Vagina (tissue), 2 donors: ENCODE measurements around the gene KIAA2012. TPM values are rescaled to one million over a fixed set of nuclear protein-coding genes. Genes with fewer than 3 reads are reported as not detected.

ENCODE experiments used
- DNase-seq, 2 donors: peaks; one replicate each; pipeline ENCODE4 v3.0.0-alpha.2; 2017; ENCODE audit errors: extremely low spot score in 2 of 2
- H3K27ac ChIP-seq: fragments of 200-600 bp; sonication (generic); one replicate; pipeline ENCODE4 v1.5.1; 2019
- H3K27me3 ChIP-seq: fragments of 200-600 bp; sonication (generic); one replicate; pipeline ENCODE4 v1.5.1; 2019
- H3K36me3 ChIP-seq, 2 donors: fragments of 200-600 bp; sonication (generic); one replicate each; pipeline ENCODE4 v1.5.1; 2017 to 2019
- H3K4me1 ChIP-seq: fragments of 200-600 bp; sonication (generic); one replicate; pipeline ENCODE4 v1.5.1; 2019
- H3K4me3 ChIP-seq, 2 donors: fragments of 200-600 bp; sonication (generic); 1 replicate in 1 of 2; 2 replicates in 1 of 2; pipeline ENCODE4 v1.5.1; 2016 to 2019
- H3K9me3 ChIP-seq: fragments of 200-600 bp; sonication (generic); one replicate; pipeline ENCODE4 v1.5.1; 2019
- POLR2A ChIP-seq, 2 donors: fragments of 450-650 bp; IDR thresholded peaks; one replicate each; pipeline ENCODE4 v1.6.1; 2017; ENCODE audit warnings: antibody characterized with exemption in 2 of 2, mild to moderate bottlenecking in 2 of 2, moderate library complexity in 2 of 2
- POLR2AphosphoS5 ChIP-seq, 2 donors: sonication (generic); formaldehyde crosslinking; IDR thresholded peaks; one replicate each; pipeline ENCODE4 v1.9.0; 2017; ENCODE audit warnings: antibody characterized with exemption in 2 of 2, mild to moderate bottlenecking in 2 of 2, low read depth in 1 of 2; ENCODE audit not compliant: insufficient read depth in 1 of 2
- intact Hi-C: fragments of 100-400 bp; cut with DNase I; formaldehyde crosslinking; loops from one replicate; pipeline ENCODE4 v1.15.1; 2023
- total RNA-seq: library from RNA; depleted of rRNA; stranded (reverse); fragments of >200 nt; gene quantifications from one replicate; pipeline ENCODE4 v1.2.3, GENCODE V29; 2016
- TF ChIP-seq, protein P1 (sequence below), 3 experiments: fragments of 450-650 bp in 2 of 3; fragments of 200-600 bp in 1 of 3; sonication (generic) in 1 of 3; IDR thresholded peaks; one replicate each; pipeline ENCODE4 v1.5.1; 2017 to 2019; ENCODE audit warnings: antibody characterized with exemption in 3 of 3, mild to moderate bottlenecking in 2 of 3, moderate library complexity in 2 of 3

The KIAA2012 gene
- total RNA-seq: not detected

DNA sequence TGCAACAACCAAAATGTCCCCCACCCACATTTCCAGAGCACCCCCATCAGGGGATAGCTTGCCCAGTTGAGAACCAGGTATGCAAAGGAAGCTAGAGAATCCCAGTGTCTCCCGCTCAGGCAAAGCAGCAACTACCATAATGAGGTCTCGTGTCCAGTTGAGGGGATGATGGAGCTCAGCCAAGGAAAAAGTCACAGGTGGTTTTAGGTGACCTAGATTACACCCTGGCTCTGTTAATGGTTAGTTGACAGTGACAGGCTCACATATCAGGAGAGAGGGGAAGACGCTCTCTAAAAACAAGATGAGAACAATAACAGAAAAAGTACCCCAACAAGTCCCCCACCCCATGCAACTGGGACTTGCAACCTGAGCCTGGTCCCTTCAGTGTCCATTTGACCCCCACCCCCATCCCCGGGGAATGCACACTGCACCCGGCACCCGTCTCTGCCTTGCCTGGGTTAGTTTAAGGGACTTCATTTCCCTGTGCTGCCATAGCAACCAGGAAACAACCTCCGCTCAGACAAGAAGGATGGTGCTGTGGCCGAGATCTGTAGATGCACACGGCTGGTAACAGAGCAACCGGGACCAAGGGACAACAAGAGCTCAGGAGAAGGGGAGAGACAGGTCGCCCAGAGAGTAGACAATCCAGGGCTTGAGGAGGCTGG, at the start of gene KIAA2012:
TSS of gene KIAA2012 (plus strand) at position 519 of the 665 bp plus-strand sequence. CDS start 373 bp downstream, outside the sequence.
- DNase-seq: no peak
- no peaks in the 10 kb centered on the region for H3K27me3 ChIP-seq
- H3K4me1 ChIP-seq: no peaks in the 10 kb centered on the region
- intact Hi-C loops: no loop called here
- no peak within 1 kb of the TSS for H3K4me3 ChIP-seq
- H3K27ac ChIP-seq: no peak within 1 kb of the TSS
- TF ChIP-seq, protein P1, sequence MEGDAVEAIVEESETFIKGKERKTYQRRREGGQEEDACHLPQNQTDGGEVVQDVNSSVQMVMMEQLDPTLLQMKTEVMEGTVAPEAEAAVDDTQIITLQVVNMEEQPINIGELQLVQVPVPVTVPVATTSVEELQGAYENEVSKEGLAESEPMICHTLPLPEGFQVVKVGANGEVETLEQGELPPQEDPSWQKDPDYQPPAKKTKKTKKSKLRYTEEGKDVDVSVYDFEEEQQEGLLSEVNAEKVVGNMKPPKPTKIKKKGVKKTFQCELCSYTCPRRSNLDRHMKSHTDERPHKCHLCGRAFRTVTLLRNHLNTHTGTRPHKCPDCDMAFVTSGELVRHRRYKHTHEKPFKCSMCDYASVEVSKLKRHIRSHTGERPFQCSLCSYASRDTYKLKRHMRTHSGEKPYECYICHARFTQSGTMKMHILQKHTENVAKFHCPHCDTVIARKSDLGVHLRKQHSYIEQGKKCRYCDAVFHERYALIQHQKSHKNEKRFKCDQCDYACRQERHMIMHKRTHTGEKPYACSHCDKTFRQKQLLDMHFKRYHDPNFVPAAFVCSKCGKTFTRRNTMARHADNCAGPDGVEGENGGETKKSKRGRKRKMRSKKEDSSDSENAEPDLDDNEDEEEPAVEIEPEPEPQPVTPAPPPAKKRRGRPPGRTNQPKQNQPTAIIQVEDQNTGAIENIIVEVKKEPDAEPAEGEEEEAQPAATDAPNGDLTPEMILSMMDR (IDR thresholded peaks at IDR 0.05): no peak
- TF ChIP-seq POLR2AphosphoS5 (IDR thresholded peaks at IDR 0.05; ENCODE audit: insufficient read depth in 1 of 2, low read depth in 1 of 2): no peak
- no peak for TF ChIP-seq POLR2A (IDR thresholded peaks at IDR 0.05)
- H3K36me3 ChIP-seq: no peaks in the 10 kb centered on the region
- H3K9me3 ChIP-seq: no peaks in the 10 kb centered on the region

- H3K27me3 ChIP-seq: no peaks in the 10 kb centered on the region
- intact Hi-C loops: no loop called here
- no peak overlapping the region for H3K4me3 ChIP-seq
- no peaks in the 10 kb centered on the region for H3K4me1 ChIP-seq
- no peaks in the 10 kb centered on the region for H3K36me3 ChIP-seq
- TF ChIP-seq POLR2A (IDR thresholded peaks at IDR 0.05) (no peak), POLR2AphosphoS5 (IDR thresholded peaks at IDR 0.05; ENCODE audit: insufficient read depth in 1 of 2, low read depth in 1 of 2) (no peak)
- TF ChIP-seq, protein P1 (IDR thresholded peaks at IDR 0.05): no peak
- H3K9me3 ChIP-seq: no peaks in the 10 kb centered on the region
- no peak for DNase-seq
- H3K27ac ChIP-seq: no peak overlapping the region
Observed at GRCh38 chr2:202023904-202024266, 49.2 kb upstream of the KIAA2012 start.

DNA sequence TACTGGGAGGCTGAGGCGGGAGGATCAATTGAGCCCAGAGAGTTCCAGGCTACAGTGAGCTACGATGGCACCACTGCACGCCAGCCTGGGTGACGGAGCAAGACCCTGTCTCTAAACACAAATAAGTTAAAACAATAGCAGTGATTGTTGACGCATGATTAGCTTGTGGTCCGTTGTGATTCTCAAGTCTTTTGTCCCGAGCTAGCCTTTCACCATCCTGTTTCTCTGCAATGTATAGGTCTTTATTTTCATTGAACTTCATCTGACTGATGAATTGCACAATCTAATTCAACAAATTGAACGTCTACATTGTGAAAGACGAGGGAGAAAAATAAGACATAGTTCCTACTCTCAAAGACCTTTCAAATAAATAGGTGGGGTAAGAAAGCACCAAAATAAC, 48.2 kb upstream of the KIAA2012 start:
- TF ChIP-seq POLR2A (IDR thresholded peaks at IDR 0.05) (no peak), POLR2AphosphoS5 (IDR thresholded peaks at IDR 0.05; ENCODE audit: insufficient read depth in 1 of 2, low read depth in 1 of 2) (no peak)
- TF ChIP-seq, protein P1 (IDR thresholded peaks at IDR 0.05): no peak
- H3K27me3 ChIP-seq: no peaks in the 10 kb centered on the region
- H3K36me3 ChIP-seq: no peaks in the 10 kb centered on the region
- no peak for DNase-seq
- H3K4me3 ChIP-seq: no peak overlapping the region
- no peak overlapping the region for H3K27ac ChIP-seq
- intact Hi-C loops: no loop called here
- no peaks in the 10 kb centered on the region for H3K4me1 ChIP-seq
- no peaks in the 10 kb centered on the region for H3K9me3 ChIP-seq

GRCh38 chr2:202025816-202026215, 47.2 kb upstream of the KIAA2012 start:
- Histone ChIP-seq H3K9me3 (no peaks in the 10 kb centered on the region), H3K36me3 (no peaks in the 10 kb centered on the region), H3K27me3 (no peaks in the 10 kb centered on the region), H3K4me1 (no peaks in the 10 kb centered on the region), H3K27ac (no peak overlapping the region), H3K4me3 (no peak overlapping the region)
- DNase-seq: no peak
- TF ChIP-seq POLR2A (IDR thresholded peaks at IDR 0.05) (no peak), POLR2AphosphoS5 (IDR thresholded peaks at IDR 0.05; ENCODE audit: insufficient read depth in 1 of 2, low read depth in 1 of 2) (no peak)
- TF ChIP-seq, protein P1 (IDR thresholded peaks at IDR 0.05): no peak
- intact Hi-C loops: no loop called here

DNA sequence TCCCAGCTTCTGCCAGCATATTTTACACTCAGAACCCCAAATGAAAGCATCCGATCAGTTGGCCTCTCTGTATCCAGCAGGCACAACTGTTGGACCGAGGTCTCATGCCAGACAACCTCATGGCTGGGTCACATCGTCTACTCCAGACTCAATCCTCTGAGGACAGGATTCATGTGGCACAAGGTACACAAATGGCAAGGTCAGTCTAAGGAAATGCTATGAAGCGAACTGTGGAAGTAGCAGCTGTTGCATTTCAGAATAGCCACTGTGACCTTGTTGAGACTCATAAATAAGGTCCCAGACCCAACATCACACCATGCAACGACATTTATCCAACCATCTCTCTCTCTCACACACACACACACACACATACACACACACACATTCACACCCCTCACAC, 46.5 kb upstream of the KIAA2012 start:
- no peaks in the 10 kb centered on the region for H3K36me3 ChIP-seq
- intact Hi-C loops: no loop called here

More for the DNA sequence above, 46.5 kb upstream of the KIAA2012 start:
- no peaks in the 10 kb centered on the region for H3K4me1 ChIP-seq
- TF ChIP-seq POLR2A (IDR thresholded peaks at IDR 0.05): no peak
- no peak for TF ChIP-seq POLR2AphosphoS5 (IDR thresholded peaks at IDR 0.05; ENCODE audit: insufficient read depth in 1 of 2, low read depth in 1 of 2)
- TF ChIP-seq, protein P1 (IDR thresholded peaks at IDR 0.05): no peak
- no peak overlapping the region for H3K4me3 ChIP-seq
- DNase-seq: no peak
- no peaks in the 10 kb centered on the region for H3K9me3 ChIP-seq
- H3K27me3 ChIP-seq: no peaks in the 10 kb centered on the region
- no peak overlapping the region for H3K27ac ChIP-seq
